HCT116 (cell line): ENCODE measurements around the gene FNDC1. TPM values are rescaled to one million over a fixed set of nuclear protein-coding genes. Genes with fewer than 3 reads are reported as not detected.

Experiments used
- ATAC-seq: fragments of 200-7000 bp; cut with Tn5 transposase; 2 replicates; pipeline ENCODE4 v1.9.1; 2020; ENCODE audit warnings: mild to moderate bottlenecking, moderate library complexity
- BruUV-seq: library from RNA; stranded (reverse); fragments of 400-500 nt; replicated peaks from 2 replicates; lab custom pipeline; 2021; lab: Mats Ljungman, UMichigan
- CTCF ChIA-PET: fragments of 300-600 bp; sonication (Branson Sonifier 250); formaldehyde crosslinking; loops from one replicate; lab custom pipeline; 2021; ENCODE audit warnings: antibody characterized with exemption; lab: Charles Lee
- POLR2A ChIA-PET: fragments of 300-600, 350-600 bp; sonication (Branson Sonifier 250); formaldehyde crosslinking; loops from one replicate; lab custom pipeline; 2021; ENCODE audit warnings: antibody characterized with exemption; lab: Charles Lee
- RAD21 ChIA-PET, 2 experiments: fragments of 300-600 bp; sonication (Branson Sonifier 250); formaldehyde crosslinking; loops; one replicate each; lab custom pipeline; 2023; ENCODE audit warnings: low total read pairs in 2 of 2; ENCODE audit not compliant: uncharacterized antibody in 2 of 2, unreplicated experiment in 2 of 2, low non-redundant PET in 1 of 2; lab: Charles Lee
- DNase-seq: peaks from one replicate; pipeline ENCODE4 v3.0.0-alpha.2; 2010; ENCODE audit warnings: low read depth, low spot score
- H2AFZ ChIP-seq: fragments of 200-600 bp; shearing (Covaris generic), sonication (generic); 2 replicates; pipeline ENCODE4 v1.6.1; 2017; ENCODE audit warnings: low read depth, mixed run types, mixed read lengths, antibody characterized with exemption, low read length; ENCODE audit not compliant: poor library complexity, severe bottlenecking
- H3K27ac ChIP-seq: 2 replicates; pipeline ENCODE4 v1.5.1; 2012; ENCODE audit warnings: low read depth, low read length
- H3K27me3 ChIP-seq: fragments of 200-600 bp; sonication (generic); 2 replicates; pipeline ENCODE4 v1.6.1; 2016; ENCODE audit warnings: mixed run types, low read length, mixed read lengths; ENCODE audit not compliant: insufficient read depth
- H3K36me3 ChIP-seq, 2 experiments: fragments of 200-500 bp in 1 of 2; fragments of 200-600 bp in 1 of 2; sonication (Bioruptor generic) in 1 of 2; sonication (generic) in 1 of 2; 2 replicates each; pipeline versions ENCODE4 v1.5.1 to v1.6.1; 2014 to 2016; ENCODE audit warnings: low read length in 2 of 2, inconsistent platforms in 1 of 2, mixed read lengths in 1 of 2, mixed run types in 1 of 2; ENCODE audit not compliant: insufficient read depth in 2 of 2, control insufficient read depth in 1 of 2
- H3K4me1 ChIP-seq, 2 experiments: fragments of 200-600 bp in 1 of 2; sonication (generic) in 1 of 2; 2 replicates each; pipeline versions ENCODE4 v1.5.1 to v1.6.1; 2012 to 2017; ENCODE audit warnings: low read length in 2 of 2, inconsistent platforms in 1 of 2, mild to moderate bottlenecking in 1 of 2, mixed read lengths in 1 of 2, mixed run types in 1 of 2, moderate library complexity in 1 of 2; ENCODE audit not compliant: insufficient read depth in 2 of 2, control insufficient read depth in 1 of 2
- H3K4me2 ChIP-seq: fragments of 200-600 bp; sonication (generic); 2 replicates; pipeline ENCODE4 v1.6.1; 2017; ENCODE audit warnings: mixed run types, low read length, mixed read lengths
- H3K4me3 ChIP-seq, 2 experiments: fragments of 200-600 bp in 1 of 2; sonication (generic) in 1 of 2; replicated peaks in 1 of 2; 2 replicates each; pipeline ENCODE4 v1.5.1; 2011 to 2016; ENCODE audit warnings: low read length in 2 of 2, control low read depth in 1 of 2, low read depth in 1 of 2, mild to moderate bottlenecking in 1 of 2, mixed read lengths in 1 of 2, mixed run types in 1 of 2
- H3K79me2 ChIP-seq: fragments of 200-600 bp; sonication (generic); 2 replicates; pipeline ENCODE4 v1.6.1; 2017; ENCODE audit warnings: mild to moderate bottlenecking, mixed run types, low read length, moderate library complexity, mixed read lengths; ENCODE audit not compliant: insufficient read depth
- H3K9ac ChIP-seq: fragments of 200-600 bp; sonication (generic); 2 replicates; pipeline ENCODE4 v1.6.1; 2016; ENCODE audit warnings: low read length, mixed read lengths
- H3K9me2 ChIP-seq: fragments of 200-600 bp; sonication (generic), shearing (Covaris generic); 2 replicates; pipeline ENCODE4 v1.6.1; 2017; ENCODE audit warnings: mixed run types, mild to moderate bottlenecking, moderate library complexity; ENCODE audit not compliant: insufficient read depth
- H3K9me3 ChIP-seq, 2 experiments: fragments of 200-500 bp in 1 of 2; fragments of 200-600 bp in 1 of 2; sonication (Bioruptor generic) in 1 of 2; sonication (generic) in 1 of 2; 2 replicates each; pipeline ENCODE4 v1.6.1; 2014 to 2017; ENCODE audit warnings: low read length in 2 of 2, mixed read lengths in 2 of 2, inconsistent platforms in 1 of 2, low read depth in 1 of 2, mild to moderate bottlenecking in 1 of 2, mixed run types in 1 of 2, moderate library complexity in 1 of 2; ENCODE audit not compliant: control insufficient read depth in 1 of 2, insufficient read depth in 1 of 2
- H4K20me1 ChIP-seq: fragments of 200-600 bp; sonication (generic), shearing (Covaris generic); 2 replicates; pipeline ENCODE4 v1.6.1; 2017; ENCODE audit warnings: mixed run types, mild to moderate bottlenecking, moderate library complexity; ENCODE audit not compliant: insufficient read depth
- ATF3 ChIP-seq: IDR thresholded peaks from 2 replicates; pipeline ENCODE4 v1.6.1; 2012
- CBX3 ChIP-seq: IDR thresholded peaks from 2 replicates; pipeline ENCODE4 v1.6.1; 2012; ENCODE audit warnings: low read depth
- CEBPB ChIP-seq: IDR thresholded peaks from 2 replicates; pipeline ENCODE4 v1.6.1; 2012; ENCODE audit warnings: low read depth
- EGR1 ChIP-seq: IDR thresholded peaks from 2 replicates; pipeline ENCODE4 v1.6.1; 2012; ENCODE audit warnings: low read depth
- EZH2 ChIP-seq: fragments of 200-600 bp; sonication (generic); IDR thresholded peaks from 2 replicates; pipeline ENCODE4 v1.6.1; 2017; ENCODE audit warnings: antibody characterized with exemption, mixed run types
- EZH2phosphoT487 ChIP-seq: fragments of 200-600 bp; IDR thresholded peaks from 2 replicates; pipeline ENCODE4 v1.6.1; 2018; ENCODE audit warnings: antibody characterized with exemption, borderline replicate concordance
- FOSL1 ChIP-seq: IDR thresholded peaks from 2 replicates; pipeline ENCODE4 v1.6.1; 2012; ENCODE audit warnings: low read depth
- JUND ChIP-seq: IDR thresholded peaks from 2 replicates; pipeline ENCODE4 v1.6.1; 2012
- POLR2A ChIP-seq: IDR thresholded peaks from 2 replicates; pipeline ENCODE4 v1.7.0; 2011; ENCODE audit warnings: borderline replicate concordance; ENCODE audit not compliant: insufficient read depth, insufficient read length; ENCODE audit errors: extremely low read depth
- POLR2AphosphoS5 ChIP-seq: IDR thresholded peaks from 2 replicates; pipeline ENCODE4 v1.6.1; 2011; ENCODE audit warnings: mild to moderate bottlenecking, low read depth, low read length, moderate library complexity
- RAD21 ChIP-seq: IDR thresholded peaks from 2 replicates; pipeline ENCODE4 v1.6.1; 2012; ENCODE audit warnings: low read depth, mild to moderate bottlenecking
- SP1 ChIP-seq: IDR thresholded peaks from 2 replicates; pipeline ENCODE4 v1.6.1; 2012; ENCODE audit warnings: low read depth
- SRF ChIP-seq: IDR thresholded peaks from 2 replicates; pipeline ENCODE4 v1.6.1; 2012; ENCODE audit warnings: low read depth
- TCF7L2 ChIP-seq: IDR thresholded peaks from 2 replicates; pipeline ENCODE4 v1.7.0; 2011; ENCODE audit warnings: borderline replicate concordance, inconsistent platforms; ENCODE audit not compliant: insufficient read depth, insufficient read length; ENCODE audit errors: extremely low read depth
- YY1 ChIP-seq: IDR thresholded peaks from 2 replicates; pipeline ENCODE4 v1.6.1; 2011; ENCODE audit warnings: low read length, low read depth, moderate library complexity, mild to moderate bottlenecking; ENCODE audit not compliant: insufficient replicate concordance; ENCODE audit errors: extremely low read depth
- ZFX ChIP-seq: fragments of 450-650 bp; IDR thresholded peaks from 2 replicates; pipeline ENCODE4 v1.6.1; 2017
- ZNF274 ChIP-seq: fragments of 200-500 bp; sonication (Bioruptor generic); IDR thresholded peaks from 2 replicates; pipeline ENCODE4 v1.6.1; 2014; ENCODE audit warnings: mild to moderate bottlenecking, low read depth, low read length, inconsistent platforms
- intact Hi-C: fragments of 100-400 bp; cut with micrococcal nuclease; formaldehyde crosslinking; loops from 2 replicates; pipeline ENCODE4 v1.10.0; 2022
- total RNA-seq: library from RNA; stranded (reverse); gene quantifications from one replicate; pipeline ENCODE4 v1.2.1, GENCODE V29; 2021; ENCODE audit not compliant: unreplicated experiment
- TF ChIP-seq, protein P1 (sequence below): IDR thresholded peaks from 2 replicates; pipeline ENCODE4 v1.6.1; 2011; ENCODE audit warnings: mild to moderate bottlenecking, low read length, moderate library complexity; ENCODE audit not compliant: insufficient replicate concordance; ENCODE audit errors: extremely low read depth
- TF ChIP-seq, protein P2 (sequence below), 3 experiments: fragments of 200-600 bp in 1 of 3; sonication (generic) in 1 of 3; IDR thresholded peaks in 2 of 3; conservative IDR thresholded peaks in 1 of 3; 2 replicates each; pipeline ENCODE4 v1.5.1; 2012 to 2017; ENCODE audit warnings: low read depth in 2 of 3, low read length in 2 of 3, antibody characterized with exemption in 1 of 3, borderline replicate concordance in 1 of 3, control low read depth in 1 of 3, mild to moderate bottlenecking in 1 of 3, mixed read lengths in 1 of 3, mixed run types in 1 of 3, moderate library complexity in 1 of 3; ENCODE audit not compliant: insufficient read depth in 1 of 3
- TF ChIP-seq, protein P3 (sequence below): IDR thresholded peaks from 2 replicates; pipeline ENCODE4 v1.6.1; 2012

FNDC1 gene
- total RNA-seq, 1 experiment from 2014 or later, result 0.07 TPM

- Histone ChIP-seq H3K9me3 (no peaks in the 10 kb centered on the region; a peak in 1 of 4 replicates), H3K4me2 (peak overlapping the region; percentile 7; the same call in 1 of the 2 replicates), H3K36me3 (no peaks in the 10 kb centered on the region), H4K20me1 (no peaks in the 10 kb centered on the region), H3K79me2 (no peaks in the 10 kb centered on the region), H3K9ac (no peak overlapping the region), H2AFZ (peak overlapping the region; percentile 100), H3K9me2 (no peaks in the 10 kb centered on the region; the same call in 1 of the 2 replicates), H3K27me3 (no peaks in the 10 kb centered on the region), H3K27ac (no peak overlapping the region), H3K4me1 (no peaks in the 10 kb centered on the region), H3K4me3 (no peak overlapping the region)
- intact Hi-C loops, result no loop called here
- RAD21 ChIA-PET, result no interaction called here
- ATAC-seq, result peak; percentile 89
- no TSS peak for BruUV-seq
- peak; percentile 51 for DNase-seq
- CTCF ChIA-PET, result interaction anchor here (0.7 kb wide), 1 partner anchor 17 kb away, joined by 4 read pairs; no protein-coding TSS in a partner anchor
- TF ChIP-seq ZFX (no peak), POLR2AphosphoS5 (no peak), CEBPB (no peak), TCF7L2 (no peak), SP1 (no peak), EZH2 (no peak), EGR1 (no peak), CBX3 (no peak), YY1 (no peak), ZNF274 (no peak), FOSL1 (no peak), JUND (no peak), ATF3 (no peak), RAD21 (peak; percentile 59), SRF (no peak), EZH2phosphoT487 (no peak), POLR2A (no peak)
- TF ChIP-seq, protein P1, sequence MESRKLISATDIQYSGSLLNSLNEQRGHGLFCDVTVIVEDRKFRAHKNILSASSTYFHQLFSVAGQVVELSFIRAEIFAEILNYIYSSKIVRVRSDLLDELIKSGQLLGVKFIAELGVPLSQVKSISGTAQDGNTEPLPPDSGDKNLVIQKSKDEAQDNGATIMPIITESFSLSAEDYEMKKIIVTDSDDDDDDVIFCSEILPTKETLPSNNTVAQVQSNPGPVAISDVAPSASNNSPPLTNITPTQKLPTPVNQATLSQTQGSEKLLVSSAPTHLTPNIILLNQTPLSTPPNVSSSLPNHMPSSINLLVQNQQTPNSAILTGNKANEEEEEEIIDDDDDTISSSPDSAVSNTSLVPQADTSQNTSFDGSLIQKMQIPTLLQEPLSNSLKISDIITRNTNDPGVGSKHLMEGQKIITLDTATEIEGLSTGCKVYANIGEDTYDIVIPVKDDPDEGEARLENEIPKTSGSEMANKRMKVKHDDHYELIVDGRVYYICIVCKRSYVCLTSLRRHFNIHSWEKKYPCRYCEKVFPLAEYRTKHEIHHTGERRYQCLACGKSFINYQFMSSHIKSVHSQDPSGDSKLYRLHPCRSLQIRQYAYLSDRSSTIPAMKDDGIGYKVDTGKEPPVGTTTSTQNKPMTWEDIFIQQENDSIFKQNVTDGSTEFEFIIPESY, result no peak
- TF ChIP-seq, protein P2, sequence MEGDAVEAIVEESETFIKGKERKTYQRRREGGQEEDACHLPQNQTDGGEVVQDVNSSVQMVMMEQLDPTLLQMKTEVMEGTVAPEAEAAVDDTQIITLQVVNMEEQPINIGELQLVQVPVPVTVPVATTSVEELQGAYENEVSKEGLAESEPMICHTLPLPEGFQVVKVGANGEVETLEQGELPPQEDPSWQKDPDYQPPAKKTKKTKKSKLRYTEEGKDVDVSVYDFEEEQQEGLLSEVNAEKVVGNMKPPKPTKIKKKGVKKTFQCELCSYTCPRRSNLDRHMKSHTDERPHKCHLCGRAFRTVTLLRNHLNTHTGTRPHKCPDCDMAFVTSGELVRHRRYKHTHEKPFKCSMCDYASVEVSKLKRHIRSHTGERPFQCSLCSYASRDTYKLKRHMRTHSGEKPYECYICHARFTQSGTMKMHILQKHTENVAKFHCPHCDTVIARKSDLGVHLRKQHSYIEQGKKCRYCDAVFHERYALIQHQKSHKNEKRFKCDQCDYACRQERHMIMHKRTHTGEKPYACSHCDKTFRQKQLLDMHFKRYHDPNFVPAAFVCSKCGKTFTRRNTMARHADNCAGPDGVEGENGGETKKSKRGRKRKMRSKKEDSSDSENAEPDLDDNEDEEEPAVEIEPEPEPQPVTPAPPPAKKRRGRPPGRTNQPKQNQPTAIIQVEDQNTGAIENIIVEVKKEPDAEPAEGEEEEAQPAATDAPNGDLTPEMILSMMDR (IDR thresholded peaks at IDR 0.05 in 2 of 3, conservative IDR thresholded peaks at IDR 0.05 in 1 of 3; ENCODE audit: borderline replicate concordance in 1 of 3, insufficient read depth in 1 of 3, low read depth in 2 of 3, low read length in 2 of 3), result peak; percentile 59 to 90 (median 83); a peak in 5 of 6 replicates
- TF ChIP-seq, protein P3, sequence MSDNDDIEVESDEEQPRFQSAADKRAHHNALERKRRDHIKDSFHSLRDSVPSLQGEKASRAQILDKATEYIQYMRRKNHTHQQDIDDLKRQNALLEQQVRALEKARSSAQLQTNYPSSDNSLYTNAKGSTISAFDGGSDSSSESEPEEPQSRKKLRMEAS, result peak; percentile 53; the same call in 1 of the 2 replicates
- POLR2A ChIA-PET, result no interaction called here
Observed at GRCh38 chr6:159151266-159151855, 17.8 kb upstream of the FNDC1 start.
